Measurements from ENCODE around the gene CPNE2. TPM values are rescaled to one million over a fixed set of nuclear protein-coding genes. Genes with fewer than 3 reads are reported as not detected.

CPNE2 gene
- 9.6 and 22.8 TPM in 2 replicates for total RNA-seq

DNA sequence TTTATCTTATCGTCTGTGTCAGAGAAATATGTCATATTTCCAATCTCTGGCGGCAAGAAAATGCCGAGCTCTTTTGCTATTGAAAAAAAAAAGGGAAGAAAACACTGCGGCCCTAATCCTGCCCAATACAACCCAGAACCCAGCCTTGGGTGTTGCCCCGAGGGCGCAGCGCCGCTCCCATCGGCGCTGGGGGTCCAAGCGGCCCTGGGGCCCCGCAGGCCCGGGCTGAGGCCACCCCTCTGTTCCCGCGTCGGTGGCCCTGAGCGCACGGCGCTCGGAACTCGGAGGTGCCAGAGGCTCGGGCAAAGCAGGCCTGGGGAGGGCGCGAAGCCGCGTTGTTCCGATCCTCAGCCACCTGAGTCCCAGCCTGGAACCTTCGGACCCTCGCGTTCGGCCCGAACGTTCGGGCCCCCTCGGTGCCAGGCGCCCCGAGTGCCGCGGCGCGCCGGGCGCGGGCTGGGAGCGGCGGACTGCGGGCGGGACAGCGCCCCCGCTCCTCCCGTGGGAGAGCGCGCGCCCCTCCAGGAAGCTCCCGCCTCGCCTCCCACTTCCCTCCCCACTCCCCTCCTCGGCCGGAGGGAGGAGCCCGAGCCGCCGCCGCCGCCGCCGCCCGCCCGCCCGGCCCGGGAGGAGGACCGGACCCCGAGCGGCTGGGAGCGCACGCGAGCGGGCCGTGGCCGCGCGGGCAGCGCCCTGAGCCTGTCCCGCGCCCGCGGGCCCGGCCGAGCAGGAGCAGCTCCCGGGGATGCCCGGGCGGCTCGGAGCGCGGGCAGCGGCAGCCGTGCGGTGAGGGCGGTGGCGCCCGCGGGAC lies at the start of gene CPNE2:
Gene CPNE2, plus strand, starts transcription at position 609 of the 811 bp plus-strand sequence. CDS start 18,160 bp downstream, outside the sequence.

DNA sequence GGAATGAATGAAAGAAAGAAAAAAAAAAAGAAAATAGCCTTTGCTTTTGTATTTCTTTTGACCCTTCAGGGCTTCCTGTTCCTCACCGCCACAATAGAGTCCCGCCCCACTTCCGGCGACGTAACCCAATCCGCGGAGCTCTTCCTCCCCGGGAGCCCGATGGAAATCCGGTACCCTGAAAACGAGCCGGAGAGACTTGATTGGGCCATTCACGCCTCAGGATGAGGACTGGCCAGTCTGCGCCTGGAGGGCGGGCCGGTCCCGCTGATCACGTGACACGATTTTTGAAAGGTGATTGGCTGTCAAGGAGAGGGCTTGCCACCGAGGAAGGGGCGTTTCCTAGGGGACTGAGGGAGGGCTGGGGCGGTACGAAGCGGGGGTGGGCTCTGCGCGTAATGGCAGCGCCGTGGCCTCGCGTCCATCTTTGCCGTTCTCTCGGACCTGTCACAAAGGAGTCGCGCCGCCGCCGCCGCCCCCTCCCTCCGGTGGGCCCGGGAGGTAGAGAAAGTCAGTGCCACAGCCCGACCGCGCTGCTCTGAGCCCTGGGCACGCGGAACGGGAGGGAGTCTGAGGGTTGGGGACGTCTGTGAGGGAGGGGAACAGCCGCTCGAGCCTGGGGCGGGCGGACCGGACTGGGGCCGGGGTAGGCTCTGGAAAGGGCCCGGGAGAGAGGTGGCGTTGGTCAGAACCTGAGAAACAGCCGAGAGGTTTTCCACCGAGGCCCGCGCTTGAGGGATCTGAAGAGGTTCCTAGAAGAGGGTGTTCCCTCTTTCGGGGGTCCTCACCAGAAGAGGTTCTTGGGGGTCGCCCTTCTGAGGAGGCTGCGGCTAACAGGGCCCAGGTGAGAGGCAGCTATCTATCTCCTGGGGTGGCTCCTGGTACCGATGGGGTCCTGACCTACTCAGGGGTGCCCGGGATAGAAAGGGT lies 93.8 kb downstream of the CPNE2 start, which contains the start of the genes PSME3IP1 and RSPRY1:
Gene PSME3IP1, minus strand, starts transcription at position 95 of the 927 bp plus-strand sequence. CDS start 12,185 bp downstream, outside the sequence.
Gene RSPRY1, plus strand, starts transcription at position 385 of the 927 bp plus-strand sequence. CDS start 18,330 bp downstream, outside the sequence.

Other genes starting within 250 kb of the CPNE2 start
- gene SLC12A3, start 227.4 kb upstream of the CPNE2 start, total RNA-seq = under 0.01 TPM in 1 of 2 replicates, not detected in the other
- 35.3 and 43.2 TPM in 2 replicates for gene HERPUD1, start 160.4 kb upstream of the CPNE2 start, total RNA-seq
- not detected in 2 replicates for gene CETP, start 130.6 kb upstream of the CPNE2 start, total RNA-seq
- 8.4 and 10.6 TPM in 2 replicates for gene NLRC5, start 103.0 kb upstream of the CPNE2 start, total RNA-seq
- gene PSME3IP1, start 93.5 kb downstream of the CPNE2 start, total RNA-seq = 50.1 TPM in 2 replicates
- gene RSPRY1, start 93.7 kb downstream of the CPNE2 start, total RNA-seq = 31.4 and 39.8 TPM in 2 replicates
- gene ARL2BP, start 152.7 kb downstream of the CPNE2 start, total RNA-seq = 40.5 and 41.6 TPM in 2 replicates
- 0.16 TPM in 1 of 2 replicates, not detected in the other for gene PLLP, start 192.1 kb downstream of the CPNE2 start, total RNA-seq

All from bronchial smooth muscle cell (primary cell).